ENCODE results near the gene CRYM. TPM values are rescaled to one million over a fixed set of nuclear protein-coding genes. Genes with fewer than 3 reads are reported as not detected.

CRYM gene
- total and polyA plus RNA-seq, 2 donors (not counting 3 experiments of a cell fraction or from before 2014, with no cell fraction given), result not detected

DNA sequence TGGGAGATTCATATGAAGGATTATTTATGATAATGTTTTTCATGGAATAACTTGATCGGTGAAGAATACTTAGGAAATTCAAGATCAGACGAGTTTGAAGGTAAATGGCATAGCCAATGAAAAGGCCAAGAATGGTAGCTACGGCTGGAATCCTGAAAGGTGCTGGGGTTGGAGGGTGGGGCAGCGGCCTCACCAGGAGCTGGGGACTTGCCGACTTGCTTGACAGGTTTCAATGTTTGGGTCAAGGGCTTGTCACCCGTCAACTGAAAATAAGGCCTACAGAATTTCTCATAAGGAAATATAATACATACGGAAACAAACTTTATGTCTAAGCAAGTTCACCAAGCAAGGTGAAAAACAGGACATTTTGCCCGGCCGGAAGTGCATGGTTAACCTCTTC lies 9.9 kb downstream of the CRYM start:
- H3K4me3 ChIP-seq (replicated peaks in 1 of 3; ENCODE audit: insufficient read depth in 1 of 3, low read depth in 1 of 3, low read length in 3 of 3), result no peak overlapping the region
- H3K9ac ChIP-seq (replicated peaks; ENCODE audit: extremely low read depth, insufficient read depth, low read length), result no peak overlapping the region
- no peak for TF ChIP-seq JUN (IDR thresholded peaks at IDR 0.05; ENCODE audit: borderline replicate concordance, insufficient read depth, insufficient read length, low read depth)
- no peak for TF ChIP-seq POLR2A (IDR thresholded peaks at IDR 0.05; ENCODE audit: low read depth, low read length)
- TF ChIP-seq, protein P1, sequence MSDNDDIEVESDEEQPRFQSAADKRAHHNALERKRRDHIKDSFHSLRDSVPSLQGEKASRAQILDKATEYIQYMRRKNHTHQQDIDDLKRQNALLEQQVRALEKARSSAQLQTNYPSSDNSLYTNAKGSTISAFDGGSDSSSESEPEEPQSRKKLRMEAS (IDR thresholded peaks at IDR 0.05; ENCODE audit: insufficient read depth, insufficient read length), result no peak
- no peak for TF ChIP-seq MYC (IDR thresholded peaks at IDR 0.05; ENCODE audit: low read depth, low read length)
- TF ChIP-seq, protein P2, sequence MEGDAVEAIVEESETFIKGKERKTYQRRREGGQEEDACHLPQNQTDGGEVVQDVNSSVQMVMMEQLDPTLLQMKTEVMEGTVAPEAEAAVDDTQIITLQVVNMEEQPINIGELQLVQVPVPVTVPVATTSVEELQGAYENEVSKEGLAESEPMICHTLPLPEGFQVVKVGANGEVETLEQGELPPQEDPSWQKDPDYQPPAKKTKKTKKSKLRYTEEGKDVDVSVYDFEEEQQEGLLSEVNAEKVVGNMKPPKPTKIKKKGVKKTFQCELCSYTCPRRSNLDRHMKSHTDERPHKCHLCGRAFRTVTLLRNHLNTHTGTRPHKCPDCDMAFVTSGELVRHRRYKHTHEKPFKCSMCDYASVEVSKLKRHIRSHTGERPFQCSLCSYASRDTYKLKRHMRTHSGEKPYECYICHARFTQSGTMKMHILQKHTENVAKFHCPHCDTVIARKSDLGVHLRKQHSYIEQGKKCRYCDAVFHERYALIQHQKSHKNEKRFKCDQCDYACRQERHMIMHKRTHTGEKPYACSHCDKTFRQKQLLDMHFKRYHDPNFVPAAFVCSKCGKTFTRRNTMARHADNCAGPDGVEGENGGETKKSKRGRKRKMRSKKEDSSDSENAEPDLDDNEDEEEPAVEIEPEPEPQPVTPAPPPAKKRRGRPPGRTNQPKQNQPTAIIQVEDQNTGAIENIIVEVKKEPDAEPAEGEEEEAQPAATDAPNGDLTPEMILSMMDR (IDR thresholded peaks at IDR 0.05; ENCODE audit: extremely low read depth in 1 of 2, insufficient read depth in 1 of 2, low read depth in 1 of 2, low read length in 2 of 2), result no peak
- no peak for TF ChIP-seq POLR2AphosphoS5 (IDR thresholded peaks at IDR 0.05; ENCODE audit: insufficient read depth, low read depth, low read length)
- TF ChIP-seq EZH2 (IDR thresholded peaks at IDR 0.05; ENCODE audit: borderline replicate concordance, low read depth, low read length, severe bottlenecking), result no peak
- no peak for TF ChIP-seq FOS (IDR thresholded peaks at IDR 0.05; ENCODE audit: borderline replicate concordance, insufficient read depth, low read length)
- no peak for TF ChIP-seq GATA2 (IDR thresholded peaks at IDR 0.05; ENCODE audit: insufficient read depth, insufficient read length, low read depth, low read length)
- H3K9me3 ChIP-seq (replicated peaks; ENCODE audit: control insufficient read depth, insufficient read depth, low read length), result no peaks in the 10 kb centered on the region
- H4K20me1 ChIP-seq (replicated peaks; ENCODE audit: control insufficient read depth, extremely low read depth, insufficient read depth, low read length), result no peaks in the 10 kb centered on the region
- DNase-seq (ENCODE audit: low read depth, low spot score) (no peak), FAIRE-seq (no peak)
- no peaks in the 10 kb centered on the region for H3K9me1 ChIP-seq (replicated peaks; ENCODE audit: control insufficient read depth, extremely low read depth, insufficient read depth, low read length)
- dilution Hi-C loops (cut with MboI; ENCODE audit: extremely low pct_ligation_motif_present, low sequenced_read_pairs) (no loop called here), intact Hi-C loops (cut with micrococcal nuclease) (no loop called here)
- peaks cover 0 to 3% of the 10 kb centered on the region in 2 experiments for H3K27me3 ChIP-seq (ENCODE audit: control insufficient read depth in 2 of 2, insufficient read depth in 2 of 2, low read length in 2 of 2)
- H3K4me1 ChIP-seq (ENCODE audit: control insufficient read depth, extremely low read depth, insufficient read depth, low read length), result no peaks in the 10 kb centered on the region
- H3K36me3 ChIP-seq (ENCODE audit: control insufficient read depth in 2 of 2, extremely low read depth in 1 of 2, insufficient read depth in 2 of 2, low read length in 2 of 2), result no peaks in the 10 kb centered on the region
- H3K4me2 ChIP-seq (ENCODE audit: insufficient read depth, low read length), result no peak overlapping the region
- no peaks in the 10 kb centered on the region for H3K79me2 ChIP-seq (ENCODE audit: control insufficient read depth, insufficient read depth, low read length)
- no TSS peak for BruUV-seq (replicated peaks)
- ChIA-PET CTCF (no interaction called here), POLR2A (no interaction called here)
- no peak overlapping the region for H2AFZ ChIP-seq (ENCODE audit: low read depth, low read length)
- H3K27ac ChIP-seq (ENCODE audit: insufficient read depth, low read depth, low read length), result no peak overlapping the region

All from endothelial cell of umbilical vein (primary cell).